Erythroblast (primary cell): ENCODE measurements around the gene PELO.

Source experiments
- GATA1 ChIP-seq: IDR thresholded peaks from 2 replicates; pipeline ENCODE4 v1.6.1; 2011; ENCODE audit warnings: low read depth, mild to moderate bottlenecking, control low read depth, low read length, moderate library complexity
- POLR2A ChIP-seq: IDR thresholded peaks from 2 replicates; pipeline ENCODE4 v1.6.1; 2011; ENCODE audit warnings: mild to moderate bottlenecking, low read length

DNA sequence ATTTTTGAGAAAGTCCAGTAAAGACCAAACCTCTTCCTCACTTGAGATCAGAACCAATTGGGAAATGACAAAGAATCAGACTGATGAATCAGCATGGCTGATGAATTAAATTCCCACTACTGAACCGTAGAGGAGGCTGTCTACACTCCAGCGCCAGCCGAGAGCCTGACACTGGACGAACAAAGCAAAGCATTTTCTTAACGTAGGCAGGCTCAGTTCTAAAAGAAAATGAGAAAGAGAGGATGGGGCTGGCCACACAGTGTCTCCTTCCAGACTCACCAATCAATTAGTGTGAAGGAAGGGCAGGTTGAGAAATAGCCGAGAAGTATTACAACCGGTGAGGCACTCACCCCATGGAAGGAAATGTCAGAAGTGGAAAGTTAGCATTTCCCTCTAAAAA lies 49.4 kb downstream of the PELO start:
- TF ChIP-seq POLR2A (no peak), GATA1 (no peak)
